Measurements from ENCODE around the gene MYBPC1. TPM values are rescaled to one million over a fixed set of nuclear protein-coding genes. Genes with fewer than 3 reads are reported as not detected.
"Not testable (repeated sequence)": the region's sequence is repeated elsewhere in the genome, so short reads cannot be mapped to it uniquely, and the experiment has no call there.

The MYBPC1 gene
- total and polyA plus RNA-seq, 4 donors: 0.06 to 0.07 TPM; not detected in 2

DNA sequence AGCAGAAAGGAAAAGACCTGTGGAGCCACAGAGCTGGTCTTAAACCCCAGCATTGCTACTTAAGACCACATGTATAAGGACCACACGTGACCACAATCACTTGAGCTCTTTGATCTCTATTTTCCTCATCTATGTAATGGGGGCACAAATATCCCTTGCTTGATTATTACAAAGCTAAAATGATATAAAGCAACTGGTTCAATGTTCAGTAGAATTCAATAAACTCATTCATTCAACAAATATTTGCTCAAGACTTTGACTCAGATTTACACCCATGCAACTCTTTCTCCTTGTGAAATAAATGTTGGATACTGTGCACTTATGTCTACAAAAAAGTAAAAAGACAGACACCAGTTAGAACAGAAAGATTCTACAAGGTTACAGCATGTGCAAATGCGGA lies 80.8 kb downstream of the MYBPC1 start:
- Histone ChIP-seq H3K9ac (ENCODE audit: insufficient read depth in 1 of 2, low read length in 2 of 2) (no peak overlapping the region), H3K27ac (ENCODE audit: low read depth in 1 of 2, low read length in 1 of 2) (no peak overlapping the region), H3K36me3 (ENCODE audit: control insufficient read depth in 4 of 4, insufficient read depth in 4 of 4, low read length in 4 of 4) (no peaks in the 10 kb centered on the region), H3K4me1 (ENCODE audit: control insufficient read depth in 5 of 5, insufficient read depth in 5 of 5, low read length in 5 of 5) (peaks cover 0 to 7% (median 1%) of the 10 kb centered on the region in 5 donors), H3K27me3 (ENCODE audit: control insufficient read depth in 3 of 3, insufficient read depth in 3 of 3, low read length in 2 of 3) (peaks cover 0 to 3% (median 2%) of the 10 kb centered on the region in 3 donors), H3K4me3 (no peak overlapping the region), H3K9me3 (ENCODE audit: control insufficient read depth in 4 of 4, insufficient read depth in 3 of 4, low read length in 3 of 4) (no peaks in the 10 kb centered on the region)
- ATAC-seq (ENCODE audit: insufficient read depth, low FRiP score) (no peak), DNase-seq (no peak)
- TF ChIP-seq CTCF (IDR thresholded peaks at IDR 0.05; ENCODE audit: control extremely low read depth, extremely low read depth): no peak
- 91 to 96% methylated on average over 2 of the region's 2 CpGs for WGBS, 2 donors

GRCh38 chr12:101676497-101676896 lies 81.7 kb downstream of the MYBPC1 start:
- H3K36me3 ChIP-seq (ENCODE audit: control insufficient read depth in 4 of 4, insufficient read depth in 4 of 4, low read length in 4 of 4); H3K4me1 ChIP-seq (ENCODE audit: control insufficient read depth in 5 of 5, insufficient read depth in 5 of 5, low read length in 5 of 5); ATAC-seq (ENCODE audit: insufficient read depth, low FRiP score); H3K9me3 ChIP-seq (ENCODE audit: control insufficient read depth in 4 of 4, insufficient read depth in 3 of 4, low read length in 3 of 4); H3K9ac ChIP-seq (ENCODE audit: insufficient read depth in 1 of 2, low read length in 2 of 2); H3K27me3 ChIP-seq (ENCODE audit: control insufficient read depth in 3 of 3, insufficient read depth in 3 of 3, low read length in 2 of 3); H3K4me3 ChIP-seq; H3K27ac ChIP-seq (ENCODE audit: low read depth in 1 of 2, low read length in 1 of 2); DNase-seq: not testable (repeated sequence)
- WGBS, 2 donors: 74 to 86% methylated on average over 3 of the region's 3 CpGs

DNA sequence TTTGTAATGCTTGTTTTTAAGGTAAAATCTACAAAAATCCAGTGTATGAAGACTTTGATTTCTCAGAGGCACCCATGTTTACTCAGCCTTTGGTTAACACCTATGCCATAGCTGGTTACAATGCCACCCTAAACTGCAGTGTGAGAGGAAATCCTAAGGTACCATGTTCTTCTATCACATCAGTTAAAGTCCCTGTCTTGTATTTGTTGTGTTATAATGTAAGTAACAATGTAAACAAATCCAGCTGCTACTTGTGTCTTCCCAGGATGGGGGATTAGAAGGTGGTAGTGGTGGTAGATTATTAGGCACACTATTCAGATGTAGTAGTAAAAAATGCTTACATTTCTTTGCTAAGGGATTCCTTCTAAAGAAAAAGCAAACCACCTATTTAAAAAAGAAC lies 83.3 kb downstream of the MYBPC1 start:
- Histone ChIP-seq H3K27ac (ENCODE audit: low read depth in 1 of 2, low read length in 1 of 2) (no peak overlapping the region), H3K9me3 (ENCODE audit: control insufficient read depth in 4 of 4, insufficient read depth in 3 of 4, low read length in 3 of 4) (no peaks in the 10 kb centered on the region), H3K27me3 (ENCODE audit: control insufficient read depth in 3 of 3, insufficient read depth in 3 of 3, low read length in 2 of 3) (peaks cover 0 to 3% (median 2%) of the 10 kb centered on the region in 3 donors), H3K4me3 (no peak overlapping the region), H3K36me3 (ENCODE audit: control insufficient read depth in 4 of 4, insufficient read depth in 4 of 4, low read length in 4 of 4) (no peaks in the 10 kb centered on the region), H3K4me1 (ENCODE audit: control insufficient read depth in 5 of 5, insufficient read depth in 5 of 5, low read length in 5 of 5) (peaks cover 0 to 7% (median 0%) of the 10 kb centered on the region in 5 donors), H3K9ac (ENCODE audit: insufficient read depth in 1 of 2, low read length in 2 of 2) (no peak overlapping the region)
- DNase-seq: no peak
- no peak for TF ChIP-seq CTCF (IDR thresholded peaks at IDR 0.05; ENCODE audit: control extremely low read depth, extremely low read depth)
- ATAC-seq (ENCODE audit: insufficient read depth, low FRiP score): no peak

DNA sequence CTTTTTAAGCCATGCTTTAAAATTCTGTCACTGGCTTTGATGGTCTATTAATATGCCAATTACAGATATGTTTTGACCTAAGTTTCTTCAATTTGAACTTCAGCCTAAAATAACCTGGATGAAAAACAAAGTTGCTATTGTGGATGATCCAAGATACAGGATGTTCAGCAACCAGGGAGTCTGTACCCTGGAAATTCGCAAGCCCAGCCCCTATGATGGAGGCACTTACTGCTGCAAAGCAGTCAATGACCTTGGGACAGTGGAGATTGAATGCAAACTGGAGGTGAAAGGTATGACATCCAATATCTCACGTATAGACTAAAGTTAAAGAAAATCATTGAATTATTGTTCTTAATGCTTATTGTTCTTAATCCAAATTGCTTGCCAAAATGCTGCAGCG lies 85.5 kb downstream of the MYBPC1 start:
- H3K4me3 ChIP-seq: no peak overlapping the region
- no peak overlapping the region for H3K9ac ChIP-seq (ENCODE audit: insufficient read depth in 1 of 2, low read length in 2 of 2)
- peak overlapping the region in 1 of 2 donors; percentile 70 for H3K27ac ChIP-seq (ENCODE audit: low read depth in 1 of 2, low read length in 1 of 2)
- H3K27me3 ChIP-seq (ENCODE audit: control insufficient read depth in 3 of 3, insufficient read depth in 3 of 3, low read length in 2 of 3): peaks cover 0 to 3% (median 0%) of the 10 kb centered on the region in 3 donors
- no peaks in the 10 kb centered on the region for H3K9me3 ChIP-seq (ENCODE audit: control insufficient read depth in 4 of 4, insufficient read depth in 3 of 4, low read length in 3 of 4)
- ATAC-seq (ENCODE audit: insufficient read depth, low FRiP score) (no peak), DNase-seq (no peak)
- peaks cover 0 to 7% (median 0%) of the 10 kb centered on the region in 5 donors for H3K4me1 ChIP-seq (ENCODE audit: control insufficient read depth in 5 of 5, insufficient read depth in 5 of 5, low read length in 5 of 5)
- H3K36me3 ChIP-seq (ENCODE audit: control insufficient read depth in 4 of 4, insufficient read depth in 4 of 4, low read length in 4 of 4): no peaks in the 10 kb centered on the region
- no peak for TF ChIP-seq CTCF (IDR thresholded peaks at IDR 0.05; ENCODE audit: control extremely low read depth, extremely low read depth)
- 87 to 95% methylated on average over 3 of the region's 3 CpGs for WGBS, 2 donors

Measured in lung (tissue), 12 donors.